ENCODE results near the gene RTTN. TPM values are rescaled to one million over a fixed set of nuclear protein-coding genes. Genes with fewer than 3 reads are reported as not detected.

Gene RTTN
- total and polyA plus RNA-seq, 10 of the 15 experiments (the other 5 are each of a cell fraction or from before 2014, with no cell fraction given), result 9.4 to 36.6 (median 15.7) TPM

- ATAC-seq, result no peak
- 94% methylated on average over 2 of the region's 2 CpGs for WGBS (ENCODE audit: insufficient coverage, insufficient replicate concordance, low lambda C conversion rate, missing lambda C conversion rate)
- DNase-seq (ENCODE audit: low read depth, low spot score), result no peak
- ChIA-PET POLR2A (interaction anchor here (0.8 kb wide), 1 partner anchor 36 kb away, joined by 3 read pairs; no protein-coding TSS in a partner anchor), SMC1A (ENCODE audit: uncharacterized antibody, unreplicated experiment) (interaction anchor here (0.6 to 1.0 kb wide), 3 partner anchors 11 to 56 kb away, joined by 3 read pairs; no protein-coding TSS in a partner anchor), RAD21 (ENCODE audit: unreplicated experiment) (no interaction called here), CTCF (interaction anchor here (1.1 to 2.4 kb wide), 2 partner anchors 10 to 66 kb away, joined by 3 to 8 read pairs; no protein-coding TSS in a partner anchor)
- no TSS peak for BruUV-seq (replicated peaks)
- no peak overlapping the region for H3K9ac ChIP-seq (ENCODE audit: control insufficient read depth, insufficient read depth, low read length)
- H3K4me1 ChIP-seq (ENCODE audit: control insufficient read depth, insufficient read depth, low read length), result no peaks in the 10 kb centered on the region
- no peak overlapping the region for H3K4me2 ChIP-seq (ENCODE audit: control insufficient read depth, insufficient read depth)
- no peaks in the 10 kb centered on the region for H3K27me3 ChIP-seq (replicated peaks in 1 of 2; ENCODE audit: control insufficient read depth in 2 of 2, insufficient read depth in 2 of 2, low read length in 1 of 2)
- H3K9me3 ChIP-seq (replicated peaks; ENCODE audit: control insufficient read depth, insufficient read depth, low read length), result no peaks in the 10 kb centered on the region; the same call in 2 of the 3 replicates
- H3K27ac ChIP-seq (ENCODE audit: control insufficient read depth, insufficient read depth), result no peak overlapping the region
- TF ChIP-seq PAX5 (IDR thresholded peaks at IDR 0.05; ENCODE audit: borderline replicate concordance, low read depth, low read length) (no peak), ELK1 (IDR thresholded peaks at IDR 0.05; ENCODE audit: low read depth, low read length) (no peak), IKZF2 (IDR thresholded peaks at IDR 0.05) (no peak), NR2C2 (IDR thresholded peaks at IDR 0.05; ENCODE audit: borderline replicate concordance, control insufficient read depth, insufficient read length, low read depth) (no peak)
- H3K79me2 ChIP-seq (ENCODE audit: control insufficient read depth, insufficient read depth, low read length), result no peaks in the 10 kb centered on the region
- H3K4me3 ChIP-seq, result no peak overlapping the region
- no peak for FAIRE-seq
- in situ Hi-C loops (cut with MboI), result no loop called here
- intact Hi-C loops (cut with micrococcal nuclease; ENCODE audit: unreplicated experiment), result no loop called here
- H3K36me3 ChIP-seq (ENCODE audit: control insufficient read depth in 2 of 2, insufficient read depth in 2 of 2, low read length in 1 of 2), result peaks cover 0 to 6% of the 10 kb centered on the region in 2 experiments; a peak in 2 of 4 replicates
- H2AFZ ChIP-seq (ENCODE audit: control insufficient read depth, low read depth, low read length), result no peak overlapping the region
- no peaks in the 10 kb centered on the region for H4K20me1 ChIP-seq (ENCODE audit: control insufficient read depth, insufficient read depth)
Measured at GRCh38 chr18:70128271-70128670, 77.2 kb downstream of the RTTN start.

- RAD21 ChIA-PET (ENCODE audit: unreplicated experiment), result interaction anchor here (1.5 kb wide), 1 partner anchor 10 kb away, joined by 3 read pairs; no protein-coding TSS in a partner anchor
- in situ Hi-C loops (cut with MboI), result no loop called here
- Histone ChIP-seq H3K9me3 (replicated peaks; ENCODE audit: control insufficient read depth, insufficient read depth, low read length) (no peaks in the 10 kb centered on the region; the same call in 2 of the 3 replicates), H3K4me1 (ENCODE audit: control insufficient read depth, insufficient read depth, low read length) (no peaks in the 10 kb centered on the region), H3K4me3 (no peak overlapping the region), H4K20me1 (ENCODE audit: control insufficient read depth, insufficient read depth) (no peaks in the 10 kb centered on the region), H2AFZ (ENCODE audit: control insufficient read depth, low read depth, low read length) (no peak overlapping the region), H3K9ac (ENCODE audit: control insufficient read depth, insufficient read depth, low read length) (no peak overlapping the region), H3K27ac (ENCODE audit: control insufficient read depth, insufficient read depth) (no peak overlapping the region), H3K4me2 (ENCODE audit: control insufficient read depth, insufficient read depth) (no peak overlapping the region), H3K27me3 (replicated peaks in 1 of 2; ENCODE audit: control insufficient read depth in 2 of 2, insufficient read depth in 2 of 2, low read length in 1 of 2) (no peaks in the 10 kb centered on the region), H3K79me2 (ENCODE audit: control insufficient read depth, insufficient read depth, low read length) (no peaks in the 10 kb centered on the region), H3K36me3 (ENCODE audit: control insufficient read depth in 2 of 2, insufficient read depth in 2 of 2, low read length in 1 of 2) (peaks cover 0 to 6% of the 10 kb centered on the region in 2 experiments; a peak in 2 of 4 replicates)
- FAIRE-seq (no peak), DNase-seq (ENCODE audit: low read depth, low spot score) (no peak), ATAC-seq (no peak)
- WGBS (ENCODE audit: insufficient coverage, insufficient replicate concordance, low lambda C conversion rate, missing lambda C conversion rate), result 100% methylated on average over 1 of the region's 1 CpG
- intact Hi-C loops (cut with micrococcal nuclease; ENCODE audit: unreplicated experiment), result no loop called here
- CTCF ChIA-PET, result interaction anchor here (0.7 to 2.4 kb wide), 2 partner anchors 11 to 67 kb away, joined by 3 to 8 read pairs; no protein-coding TSS in a partner anchor
- POLR2A ChIA-PET, result interaction anchor here (0.8 kb wide), 1 partner anchor 37 kb away, joined by 3 read pairs; no protein-coding TSS in a partner anchor
- SMC1A ChIA-PET (ENCODE audit: uncharacterized antibody, unreplicated experiment), result interaction anchor here (0.8 kb wide), 1 partner anchor 10 kb away, joined by 3 read pairs; no protein-coding TSS in a partner anchor
- BruUV-seq (replicated peaks), result no TSS peak
- TF ChIP-seq PML (IDR thresholded peaks at IDR 0.05; ENCODE audit: low read length) (no peak), NFYB (IDR thresholded peaks at IDR 0.05; ENCODE audit: insufficient read depth, low read depth, low read length) (no peak), MYB (IDR thresholded peaks at IDR 0.05; ENCODE audit: borderline replicate concordance, low read depth, low read length) (no peak), CBX3 (IDR thresholded peaks at IDR 0.05; ENCODE audit: borderline replicate concordance, low read depth) (no peak), ZBED1 (IDR thresholded peaks at IDR 0.05; ENCODE audit: borderline replicate concordance) (no peak), SIN3A (IDR thresholded peaks at IDR 0.05; ENCODE audit: low read depth, low read length) (no peak), MLLT1 (IDR thresholded peaks at IDR 0.05) (no peak), E2F8 (IDR thresholded peaks at IDR 0.05; ENCODE audit: low read depth, partially characterized antibody) (no peak)
Measured at GRCh38 chr18:70127359-70127758, 78.1 kb downstream of the RTTN start.
